ENCODE measurements around the gene TERT. TPM values are rescaled to one million over a fixed set of nuclear protein-coding genes. Genes with fewer than 3 reads are reported as not detected.
A peak's percentile ranks its signal among the peaks of the same experiment; 100 is the strongest.
"Not testable (repeated sequence)": the region's sequence is repeated elsewhere in the genome, so short reads cannot be mapped to it uniquely, and the experiment has no call there.

The TERT gene
- total RNA-seq, 1 donor from 2014 or later, result 2.4 TPM

- Histone ChIP-seq H3K36me3 (no peaks in the 10 kb centered on the region), H3K27me3 (peaks cover 43% of the 10 kb centered on the region), H3F3A (ENCODE audit: low read depth) (peaks cover 10% of the 10 kb centered on the region), H3K79me2 (ENCODE audit: low read depth) (no peaks in the 10 kb centered on the region), H3K4me1 (peaks cover 10% of the 10 kb centered on the region), H3K9me3 (ENCODE audit: low read depth) (no peaks in the 10 kb centered on the region), H3K4me2 (no peak overlapping the region), H3K4me3 (no peak overlapping the region), H2AFZ (replicated peaks) (no peak overlapping the region), H3K27ac (no peak overlapping the region), H4K20me1 (ENCODE audit: low read depth) (peaks cover 6% of the 10 kb centered on the region), H3K9ac (no peak overlapping the region)
- no peak for DNase-seq (ENCODE audit: low spot score)
- H3K4me3 Mint-ChIP-seq, result peak overlapping the region; percentile 27
- H3K9me3 Mint-ChIP-seq, result peaks cover 2% of the 10 kb centered on the region
- H3K4me1 Mint-ChIP-seq, result no peaks in the 10 kb centered on the region
- peaks cover 13% of the 10 kb centered on the region for H3K27me3 Mint-ChIP-seq (ENCODE audit: insufficient read depth, low read depth)
- no peak overlapping the region for H3K27ac Mint-ChIP-seq
- TF ChIP-seq CTCF (IDR thresholded peaks at IDR 0.05) (no peak), EZH2phosphoT487 (IDR thresholded peaks at IDR 0.05) (no peak), EZH2 (IDR thresholded peaks at IDR 0.05) (no peak)
- H3K36me3 Mint-ChIP-seq, result peaks cover 4% of the 10 kb centered on the region
These were observed 1.9 kb downstream of the TERT start for GRCh38 chr5:1292846-1293415.

GRCh38 chr5:1292139-1292538 lies 2.7 kb downstream of the TERT start:
- Histone ChIP-seq H3K4me2 (no peak overlapping the region), H3K27ac (no peak overlapping the region), H3K27me3 (peaks cover 37% of the 10 kb centered on the region), H3K79me2 (ENCODE audit: low read depth) (no peaks in the 10 kb centered on the region), H3K4me3 (no peak overlapping the region), H3K9me3 (ENCODE audit: low read depth) (no peaks in the 10 kb centered on the region), H3K36me3 (no peaks in the 10 kb centered on the region), H2AFZ (replicated peaks) (no peak overlapping the region), H3F3A (ENCODE audit: low read depth) (peaks cover 10% of the 10 kb centered on the region), H4K20me1 (ENCODE audit: low read depth) (peaks cover 6% of the 10 kb centered on the region), H3K9ac (no peak overlapping the region), H3K4me1 (peaks cover 10% of the 10 kb centered on the region)
- Mint-ChIP-seq H3K27me3 (ENCODE audit: insufficient read depth, low read depth) (peaks cover 9% of the 10 kb centered on the region), H3K4me1 (no peaks in the 10 kb centered on the region), H3K27ac (no peak overlapping the region), H3K4me3 (no peak overlapping the region), H3K9me3 (peaks cover 2% of the 10 kb centered on the region), H3K36me3 (peaks cover 5% of the 10 kb centered on the region)
- no peak for DNase-seq (ENCODE audit: low spot score)
- no peak for TF ChIP-seq CTCF (IDR thresholded peaks at IDR 0.05)
- no peak for TF ChIP-seq EZH2 (IDR thresholded peaks at IDR 0.05)
- TF ChIP-seq EZH2phosphoT487 (IDR thresholded peaks at IDR 0.05), result no peak

GRCh38 chr5:1291611-1292080 lies 3.2 kb downstream of the TERT start:
- H3K27me3 ChIP-seq, result peaks cover 33% of the 10 kb centered on the region
- H3F3A ChIP-seq (ENCODE audit: low read depth), result peaks cover 10% of the 10 kb centered on the region
- no peaks in the 10 kb centered on the region for H3K4me1 Mint-ChIP-seq
- no peaks in the 10 kb centered on the region for H3K36me3 ChIP-seq
- no peak overlapping the region for H3K4me3 ChIP-seq
- no peak for TF ChIP-seq EZH2phosphoT487 (IDR thresholded peaks at IDR 0.05)
- TF ChIP-seq EZH2 (IDR thresholded peaks at IDR 0.05), result no peak
- TF ChIP-seq CTCF (IDR thresholded peaks at IDR 0.05), result no peak
- H3K36me3 Mint-ChIP-seq, result peaks cover 5% of the 10 kb centered on the region
- H3K27ac ChIP-seq, result no peak overlapping the region
- H3K9ac ChIP-seq, result no peak overlapping the region
- no peak overlapping the region for H3K4me3 Mint-ChIP-seq
- peaks cover 2% of the 10 kb centered on the region for H3K9me3 Mint-ChIP-seq
- H3K9me3 ChIP-seq (ENCODE audit: low read depth), result no peaks in the 10 kb centered on the region
- H3K4me2 ChIP-seq, result no peak overlapping the region
- H2AFZ ChIP-seq (replicated peaks), result no peak overlapping the region
- H4K20me1 ChIP-seq (ENCODE audit: low read depth), result peaks cover 6% of the 10 kb centered on the region
- H3K27me3 Mint-ChIP-seq (ENCODE audit: insufficient read depth, low read depth), result peaks cover 9% of the 10 kb centered on the region
- H3K4me1 ChIP-seq, result peaks cover 10% of the 10 kb centered on the region
- DNase-seq (ENCODE audit: low spot score), result no peak
- no peak overlapping the region for H3K27ac Mint-ChIP-seq
- no peaks in the 10 kb centered on the region for H3K79me2 ChIP-seq (ENCODE audit: low read depth)

GRCh38 chr5:1290956-1291355 lies 3.9 kb downstream of the TERT start:
- H3K9me3 ChIP-seq (ENCODE audit: low read depth); H3K9me3 Mint-ChIP-seq; H3K4me2 ChIP-seq; H3K27ac ChIP-seq; H3K4me1 Mint-ChIP-seq; H3K36me3 Mint-ChIP-seq; H4K20me1 ChIP-seq (ENCODE audit: low read depth); H3K79me2 ChIP-seq (ENCODE audit: low read depth); H3K9ac ChIP-seq; H2AFZ ChIP-seq (replicated peaks); H3K27me3 Mint-ChIP-seq (ENCODE audit: insufficient read depth, low read depth); H3F3A ChIP-seq (ENCODE audit: low read depth); H3K36me3 ChIP-seq; H3K27ac Mint-ChIP-seq; H3K4me3 Mint-ChIP-seq; DNase-seq (ENCODE audit: low spot score); H3K4me1 ChIP-seq; H3K4me3 ChIP-seq: not testable (repeated sequence)
- peaks cover 26% of the 10 kb centered on the region for H3K27me3 ChIP-seq

- not testable (repeated sequence) for H3K79me2 ChIP-seq (ENCODE audit: low read depth); H3K9ac ChIP-seq; H3K4me1 ChIP-seq; DNase-seq (ENCODE audit: low spot score); H3K9me3 Mint-ChIP-seq; H4K20me1 ChIP-seq (ENCODE audit: low read depth); H3K36me3 ChIP-seq; H3K4me2 ChIP-seq; H3F3A ChIP-seq (ENCODE audit: low read depth); H3K27ac ChIP-seq; H3K9me3 ChIP-seq (ENCODE audit: low read depth); H3K4me1 Mint-ChIP-seq; H2AFZ ChIP-seq (replicated peaks); H3K36me3 Mint-ChIP-seq; H3K27me3 Mint-ChIP-seq (ENCODE audit: insufficient read depth, low read depth); H3K4me3 Mint-ChIP-seq; H3K27ac Mint-ChIP-seq; H3K4me3 ChIP-seq
- peaks cover 12% of the 10 kb centered on the region for H3K27me3 ChIP-seq
These were observed 5.3 kb downstream of the TERT start for GRCh38 chr5:1289559-1289958.
